Nephron progenitor cell (in vitro differentiated cells): ENCODE results near the gene FTSJ1.

Source experiments
- DNase-seq: peaks from one replicate; pipeline ENCODE4 v3.0.0; 2021
- H3K27ac Mint-ChIP-seq: 2 replicates; pipeline ENCODE4 v1.8.0; 2021; ENCODE audit warnings: mild to moderate bottlenecking, moderate library complexity, mixed read lengths
- H3K27me3 Mint-ChIP-seq: 2 replicates; pipeline ENCODE4 v1.8.0; 2021; ENCODE audit warnings: mild to moderate bottlenecking, low read depth, mixed read lengths; ENCODE audit not compliant: poor library complexity
- H3K36me3 Mint-ChIP-seq: 2 replicates; pipeline ENCODE4 v1.8.0; 2021; ENCODE audit warnings: low read depth, mixed read lengths
- H3K4me1 Mint-ChIP-seq: 2 replicates; pipeline ENCODE4 v1.8.0; 2021; ENCODE audit warnings: mixed read lengths
- H3K4me3 Mint-ChIP-seq: 2 replicates; pipeline ENCODE4 v1.8.0; 2021; ENCODE audit warnings: mild to moderate bottlenecking, moderate library complexity, mixed read lengths
- H3K9me3 Mint-ChIP-seq: 2 replicates; pipeline ENCODE4 v1.8.0; 2021; ENCODE audit warnings: mild to moderate bottlenecking, moderate library complexity, mixed read lengths
- TF ChIP-seq, protein P1 (sequence below): fragments of 200-600 bp; sonication (generic); IDR thresholded peaks from 2 replicates; pipeline ENCODE4 v1.5.0; 2021; ENCODE audit warnings: antibody characterized with exemption

Gene FTSJ1

DNA sequence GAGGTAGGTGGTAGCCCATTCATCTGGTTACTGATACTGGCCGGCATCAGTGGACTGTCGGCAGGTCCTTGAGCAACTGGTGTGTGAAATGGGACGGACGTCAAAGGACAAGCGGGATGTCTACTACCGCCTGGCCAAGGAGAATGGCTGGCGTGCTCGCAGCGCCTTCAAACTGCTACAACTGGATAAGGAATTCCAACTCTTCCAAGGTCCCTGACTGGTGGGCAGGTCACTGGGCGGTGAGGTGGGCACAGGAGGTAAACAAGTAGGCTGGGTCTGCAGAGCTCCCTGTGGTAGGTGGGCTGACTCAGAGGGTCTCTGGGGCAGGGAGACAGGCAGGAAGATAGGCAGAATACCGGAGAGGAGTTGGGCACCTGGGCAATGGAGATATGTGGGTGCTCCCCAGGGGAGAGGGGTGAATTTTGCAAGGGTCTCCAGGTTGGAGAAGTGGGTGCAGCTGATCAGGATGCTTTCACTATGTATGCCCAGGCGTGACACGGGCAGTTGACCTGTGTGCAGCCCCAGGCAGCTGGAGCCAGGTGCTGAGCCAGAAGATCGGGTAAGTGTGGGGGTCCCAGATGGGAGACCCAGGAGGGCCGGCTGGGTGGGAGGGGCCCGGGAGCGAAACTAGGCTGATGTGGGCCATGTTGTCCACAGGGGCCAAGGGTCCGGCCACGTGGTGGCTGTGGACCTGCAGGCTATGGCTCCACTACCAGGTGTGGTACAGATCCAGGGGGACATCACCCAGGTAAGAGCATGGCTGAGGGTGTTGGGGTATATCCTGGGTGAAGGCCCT, 2.2 kb downstream of the FTSJ1 start:
- Mint-ChIP-seq H3K36me3 (peaks cover 4% of the 10 kb centered on the region), H3K4me3 (no peak overlapping the region), H3K27ac (no peak overlapping the region), H3K4me1 (peaks cover 32% of the 10 kb centered on the region), H3K9me3 (peaks cover 55% of the 10 kb centered on the region), H3K27me3 (peaks cover 5% of the 10 kb centered on the region)
- DNase-seq = no peak
- TF ChIP-seq, protein P1, sequence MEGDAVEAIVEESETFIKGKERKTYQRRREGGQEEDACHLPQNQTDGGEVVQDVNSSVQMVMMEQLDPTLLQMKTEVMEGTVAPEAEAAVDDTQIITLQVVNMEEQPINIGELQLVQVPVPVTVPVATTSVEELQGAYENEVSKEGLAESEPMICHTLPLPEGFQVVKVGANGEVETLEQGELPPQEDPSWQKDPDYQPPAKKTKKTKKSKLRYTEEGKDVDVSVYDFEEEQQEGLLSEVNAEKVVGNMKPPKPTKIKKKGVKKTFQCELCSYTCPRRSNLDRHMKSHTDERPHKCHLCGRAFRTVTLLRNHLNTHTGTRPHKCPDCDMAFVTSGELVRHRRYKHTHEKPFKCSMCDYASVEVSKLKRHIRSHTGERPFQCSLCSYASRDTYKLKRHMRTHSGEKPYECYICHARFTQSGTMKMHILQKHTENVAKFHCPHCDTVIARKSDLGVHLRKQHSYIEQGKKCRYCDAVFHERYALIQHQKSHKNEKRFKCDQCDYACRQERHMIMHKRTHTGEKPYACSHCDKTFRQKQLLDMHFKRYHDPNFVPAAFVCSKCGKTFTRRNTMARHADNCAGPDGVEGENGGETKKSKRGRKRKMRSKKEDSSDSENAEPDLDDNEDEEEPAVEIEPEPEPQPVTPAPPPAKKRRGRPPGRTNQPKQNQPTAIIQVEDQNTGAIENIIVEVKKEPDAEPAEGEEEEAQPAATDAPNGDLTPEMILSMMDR = no peak

DNA sequence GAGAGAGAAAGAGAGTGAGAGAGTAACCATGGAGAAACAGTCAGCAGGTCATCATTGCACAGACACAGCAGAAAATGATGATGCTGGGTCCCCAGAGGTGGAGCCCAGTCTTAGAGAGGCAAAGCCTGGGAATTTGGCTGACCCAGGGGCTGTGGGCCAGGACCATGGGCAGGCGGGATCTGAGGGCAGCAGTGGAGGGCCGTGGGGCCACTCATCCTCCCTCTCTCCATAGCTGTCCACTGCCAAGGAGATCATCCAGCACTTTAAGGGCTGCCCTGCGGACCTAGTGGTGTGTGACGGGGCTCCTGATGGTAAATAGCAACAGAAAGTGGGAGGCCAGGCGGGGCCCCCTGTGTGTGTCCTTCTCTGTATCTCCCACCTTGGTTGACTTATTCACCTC, 2.8 kb downstream of the FTSJ1 start:
- Mint-ChIP-seq H3K9me3 (peaks cover 60% of the 10 kb centered on the region), H3K27me3 (peaks cover 5% of the 10 kb centered on the region), H3K4me3 (no peak overlapping the region), H3K27ac (no peak overlapping the region), H3K4me1 (peaks cover 28% of the 10 kb centered on the region), H3K36me3 (peaks cover 4% of the 10 kb centered on the region)
- TF ChIP-seq, protein P1 = no peak
- no peak for DNase-seq

DNA sequence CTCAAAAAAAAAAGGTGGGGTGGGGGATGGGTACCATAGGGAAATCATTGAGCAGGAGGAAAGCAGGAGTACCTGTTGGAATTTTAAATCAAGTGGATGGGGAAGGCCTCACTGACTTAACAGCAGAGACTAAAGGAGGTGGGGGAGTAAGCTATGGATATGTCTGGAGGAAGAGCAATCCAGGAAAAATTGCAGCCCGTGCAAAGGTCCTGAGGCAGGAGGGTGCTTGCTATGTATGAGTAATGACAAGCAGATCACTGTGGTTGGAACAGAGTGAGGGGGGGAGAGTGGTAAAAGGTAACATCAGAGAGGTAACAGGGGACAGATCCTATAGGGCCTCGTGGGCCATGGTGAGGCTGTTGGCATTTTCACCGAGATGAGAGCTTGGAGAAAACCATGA, 4.1 kb downstream of the FTSJ1 start:
- no peak for DNase-seq
- Mint-ChIP-seq H3K9me3 (peaks cover 57% of the 10 kb centered on the region), H3K27ac (no peak overlapping the region), H3K4me1 (peaks cover 21% of the 10 kb centered on the region), H3K27me3 (peaks cover 5% of the 10 kb centered on the region), H3K4me3 (no peak overlapping the region), H3K36me3 (peaks cover 4% of the 10 kb centered on the region)
- TF ChIP-seq, protein P1 = no peak

DNA sequence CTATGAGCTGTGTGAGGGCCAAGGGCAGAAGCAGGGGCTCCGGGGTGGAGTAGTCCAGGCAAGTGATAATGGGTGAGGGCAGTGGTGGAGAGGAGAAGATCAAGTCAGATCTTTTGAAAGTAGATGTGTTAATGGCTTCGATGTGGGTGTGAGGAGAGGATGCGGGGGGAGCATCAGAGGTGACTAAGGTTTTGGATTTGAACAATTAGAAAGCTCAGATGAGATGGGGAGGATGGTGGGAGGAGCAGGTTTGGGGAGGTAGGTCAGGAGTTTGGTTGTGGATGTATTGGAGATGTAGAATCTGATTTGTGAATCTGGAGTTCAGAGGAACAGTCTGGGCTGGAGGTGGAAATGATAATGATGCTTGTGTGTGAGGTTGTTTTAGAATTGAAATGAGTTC, 4.6 kb downstream of the FTSJ1 start:
- H3K9me3 Mint-ChIP-seq = peaks cover 55% of the 10 kb centered on the region
- no peak overlapping the region for H3K4me3 Mint-ChIP-seq
- no peak overlapping the region for H3K27ac Mint-ChIP-seq

DNA sequence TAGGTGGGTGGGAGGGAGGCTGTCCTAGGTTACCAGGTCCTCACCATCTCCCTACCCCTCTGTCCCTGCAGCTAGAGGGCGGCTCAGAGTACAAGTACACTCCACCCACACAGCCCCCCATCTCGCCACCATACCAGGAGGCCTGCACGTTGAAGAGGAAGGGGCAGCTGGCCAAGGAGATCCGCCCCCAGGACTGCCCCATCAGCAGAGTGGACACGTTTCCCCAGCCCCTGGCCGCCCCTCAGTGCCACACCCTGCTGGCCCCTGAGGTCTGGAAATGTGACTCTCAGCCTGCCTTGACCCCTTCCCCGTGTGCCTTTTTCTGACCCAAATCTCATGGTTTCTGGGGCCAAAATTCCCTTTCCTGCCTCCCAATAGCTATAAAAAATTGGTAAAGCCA, 6.5 kb downstream of the FTSJ1 start:
- Mint-ChIP-seq H3K27ac (no peak overlapping the region), H3K4me3 (no peak overlapping the region), H3K36me3 (peaks cover 9% of the 10 kb centered on the region), H3K27me3 (peaks cover 5% of the 10 kb centered on the region), H3K4me1 (peaks cover 3% of the 10 kb centered on the region), H3K9me3 (peaks cover 47% of the 10 kb centered on the region)
- TF ChIP-seq, protein P1 = no peak
- DNase-seq = no peak

More for the DNA sequence above, 4.6 kb downstream of the FTSJ1 start:
- peaks cover 17% of the 10 kb centered on the region for H3K4me1 Mint-ChIP-seq
- H3K27me3 Mint-ChIP-seq = peaks cover 5% of the 10 kb centered on the region
- DNase-seq = no peak
- H3K36me3 Mint-ChIP-seq = peaks cover 4% of the 10 kb centered on the region
- TF ChIP-seq, protein P1 = no peak

DNA sequence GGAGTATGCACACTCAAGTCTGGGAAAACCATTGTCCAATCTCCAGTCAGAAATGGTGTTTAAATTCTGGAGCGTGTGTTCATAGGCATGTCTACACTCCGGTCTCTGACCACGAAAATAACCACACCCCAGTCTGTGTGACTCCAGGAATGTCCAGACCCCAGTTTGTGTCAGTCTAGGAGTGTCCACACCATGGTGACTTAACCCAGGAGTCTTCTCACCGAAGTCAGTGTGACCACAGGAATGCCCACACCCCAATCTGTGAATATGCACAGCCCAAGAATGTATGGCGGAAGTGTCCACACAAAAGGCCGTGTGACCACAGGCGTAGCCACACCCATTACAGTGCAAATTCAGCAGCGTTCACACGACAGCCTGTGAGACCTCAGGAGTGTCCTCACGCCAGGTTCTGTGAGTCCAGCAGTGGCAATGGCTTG, 11.4 kb downstream of the FTSJ1 start:
- Mint-ChIP-seq H3K27ac (no peak overlapping the region), H3K4me1 (no peaks in the 10 kb centered on the region), H3K9me3 (peaks cover 44% of the 10 kb centered on the region), H3K27me3 (peaks cover 12% of the 10 kb centered on the region), H3K36me3 (peaks cover 5% of the 10 kb centered on the region), H3K4me3 (no peak overlapping the region)
- DNase-seq = no peak
- TF ChIP-seq, protein P1 = no peak
